Stimulated activated CD8-positive, alpha-beta memory T cell treated with anti-CD3 and anti-CD28 coated beads, Interleukin-4, amount 100 ng/mL, for 24 hours (primary cell): ENCODE measurements around the gene CLASP1.
"Not testable (repeated sequence)": the region's sequence is repeated elsewhere in the genome, so short reads cannot be mapped to it uniquely, and the experiment has no call there.

Experiments
- DNase-seq: peaks from one replicate; pipeline ENCODE4 v3.0.0-alpha.2; 2020; ENCODE audit warnings: low read depth

The CLASP1 gene

GRCh38 chr2:121617042-121617599 lies 32.1 kb downstream of the CLASP1 start:
- DNase-seq, result no peak

GRCh38 chr2:121613774-121614173 lies 35.5 kb downstream of the CLASP1 start:
- DNase-seq, result no peak

DNA sequence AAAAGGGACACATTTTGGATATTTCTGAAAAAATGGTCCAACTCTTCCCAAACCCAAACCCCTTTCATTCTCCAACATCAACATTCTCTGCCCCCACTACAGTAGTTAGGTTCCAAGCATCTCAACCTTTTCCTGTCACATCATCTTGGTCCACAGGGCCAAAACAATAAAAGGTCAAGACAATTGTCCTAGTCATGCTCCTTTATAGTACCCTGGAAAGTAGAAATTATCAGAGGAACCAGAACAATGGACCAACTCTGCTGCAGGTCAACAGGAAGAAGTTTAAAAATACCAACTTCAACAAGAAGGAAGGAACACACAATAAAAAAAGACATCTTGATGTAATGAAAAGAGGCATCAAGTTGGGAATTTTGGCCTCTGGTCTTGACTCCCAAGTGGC lies 36.1 kb downstream of the CLASP1 start:
- no peak for DNase-seq

DNA sequence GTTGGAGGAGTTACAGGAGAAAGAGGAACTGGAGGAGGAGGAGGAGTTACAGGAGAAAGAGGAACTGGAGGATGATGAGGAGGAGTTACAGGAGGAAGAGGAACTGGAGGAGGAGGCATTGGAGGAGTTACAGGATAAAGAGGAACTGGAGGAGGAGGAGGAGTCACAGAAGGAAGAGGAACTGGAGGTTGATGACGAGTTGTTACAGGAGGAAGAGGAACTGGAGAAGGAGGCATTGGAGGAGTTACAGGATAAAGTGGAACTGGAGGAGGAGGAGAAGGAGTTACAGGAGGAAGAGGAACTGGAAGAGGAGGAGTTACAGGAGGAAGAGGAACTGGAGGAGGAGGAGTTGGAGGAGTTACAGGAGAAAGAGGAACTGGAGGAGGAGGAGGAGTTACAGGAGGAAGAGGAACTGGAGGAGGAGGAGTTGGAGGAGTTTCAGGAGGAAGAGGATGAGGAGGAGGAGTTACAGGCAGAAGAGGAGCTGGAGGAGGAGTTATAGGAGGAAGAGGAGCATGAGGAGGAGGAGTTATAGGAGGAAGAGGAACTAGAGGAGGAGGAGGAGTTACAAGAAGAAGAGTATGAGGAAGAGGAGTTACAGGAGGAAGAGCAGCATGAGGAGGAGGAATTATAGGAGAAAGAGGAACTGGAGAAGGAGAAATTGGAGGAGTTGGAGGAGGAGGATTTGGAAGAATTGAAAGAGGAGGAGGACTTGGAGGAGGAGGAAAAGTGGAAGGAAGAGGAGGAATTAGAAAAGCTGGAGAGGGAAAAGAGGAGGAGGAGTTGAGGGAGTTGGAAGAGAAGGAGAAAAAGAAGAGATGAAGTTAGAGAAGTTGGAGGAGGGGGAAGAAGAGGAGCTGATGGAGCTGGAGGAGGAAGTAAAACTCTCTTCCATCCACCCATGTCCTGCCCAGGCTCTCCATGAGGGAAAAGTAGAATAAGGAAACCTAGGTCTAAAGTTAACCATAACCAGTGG lies 37.2 kb downstream of the CLASP1 start:
- no peak for DNase-seq

GRCh38 chr2:121611048-121611649 lies 38.1 kb downstream of the CLASP1 start:
- DNase-seq, result not testable (repeated sequence)

DNA sequence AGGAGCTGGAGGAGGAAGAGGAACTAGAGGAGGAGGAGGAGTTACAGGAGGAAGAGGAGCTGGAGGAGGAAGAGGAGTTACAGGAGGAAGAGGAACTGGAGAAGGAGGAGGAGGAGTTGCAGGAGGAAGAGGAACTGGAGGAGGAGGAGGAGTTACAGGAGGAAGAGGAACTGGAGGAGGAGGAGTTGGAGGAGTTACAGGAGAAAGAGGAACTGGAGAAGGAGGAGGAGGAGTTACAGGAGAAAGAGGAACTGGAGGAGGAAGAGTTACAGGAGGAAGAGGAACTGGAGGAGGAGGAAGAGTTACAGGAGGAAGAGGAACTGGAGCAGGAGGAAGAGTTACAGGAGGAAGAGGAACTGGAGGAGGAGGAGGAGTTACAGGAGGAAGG lies 38.8 kb downstream of the CLASP1 start:
- not testable (repeated sequence) for DNase-seq

GRCh38 chr2:121608967-121609366 lies 40.3 kb downstream of the CLASP1 start:
- DNase-seq, result no peak

GRCh38 chr2:121608367-121608766 lies 40.9 kb downstream of the CLASP1 start:
- DNase-seq, result no peak

DNA sequence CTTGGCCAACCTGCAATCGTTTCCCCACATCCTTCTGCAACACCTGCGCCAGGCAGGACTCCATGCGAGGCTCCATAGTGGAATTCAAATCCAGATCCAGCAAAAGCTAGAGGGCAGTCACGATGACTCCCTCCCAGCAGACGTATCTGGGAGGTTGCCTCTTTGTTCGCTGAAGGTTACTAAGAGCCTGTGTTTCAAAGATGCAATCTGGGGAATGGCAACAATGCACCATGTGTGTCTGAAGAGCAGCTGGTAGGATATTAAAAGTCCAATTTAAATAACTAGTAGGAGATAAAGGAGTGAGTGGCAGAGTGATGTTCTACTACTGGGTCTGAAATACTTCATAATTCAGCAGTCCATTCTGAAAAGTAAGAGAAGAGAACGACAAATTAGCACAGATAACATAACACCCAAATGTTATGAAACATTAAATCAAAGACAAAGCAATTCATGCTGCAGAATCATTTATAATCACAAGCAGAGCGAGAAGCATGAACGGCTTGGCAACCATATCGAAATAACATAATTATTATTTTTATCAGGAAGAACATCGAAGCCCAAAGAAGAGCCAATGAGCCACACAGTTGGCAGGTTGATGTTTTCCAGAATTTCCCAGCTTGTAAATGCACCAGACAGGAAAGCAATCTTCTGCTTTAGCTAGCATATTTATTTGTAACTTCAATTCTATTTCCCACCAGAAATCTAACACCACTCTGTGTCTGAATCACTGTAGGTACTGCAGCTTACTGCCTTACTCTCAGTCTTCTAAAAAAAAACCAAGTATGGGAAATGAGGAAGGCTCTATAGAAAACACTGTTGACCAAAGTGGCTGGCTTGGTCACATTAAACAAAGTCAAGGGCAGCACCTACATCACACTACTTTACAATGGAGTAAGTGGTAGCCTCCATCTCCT lies 43.2 kb downstream of the CLASP1 start:
- DNase-seq, result no peak

- DNase-seq, result no peak
These were observed 46.1 kb downstream of the CLASP1 start for GRCh38 chr2:121603185-121603584.

- DNase-seq, result no peak
These were observed 49.2 kb downstream of the CLASP1 start for GRCh38 chr2:121599963-121600651.

GRCh38 chr2:121598087-121598486 lies 51.2 kb downstream of the CLASP1 start:
- DNase-seq, result no peak

DNA sequence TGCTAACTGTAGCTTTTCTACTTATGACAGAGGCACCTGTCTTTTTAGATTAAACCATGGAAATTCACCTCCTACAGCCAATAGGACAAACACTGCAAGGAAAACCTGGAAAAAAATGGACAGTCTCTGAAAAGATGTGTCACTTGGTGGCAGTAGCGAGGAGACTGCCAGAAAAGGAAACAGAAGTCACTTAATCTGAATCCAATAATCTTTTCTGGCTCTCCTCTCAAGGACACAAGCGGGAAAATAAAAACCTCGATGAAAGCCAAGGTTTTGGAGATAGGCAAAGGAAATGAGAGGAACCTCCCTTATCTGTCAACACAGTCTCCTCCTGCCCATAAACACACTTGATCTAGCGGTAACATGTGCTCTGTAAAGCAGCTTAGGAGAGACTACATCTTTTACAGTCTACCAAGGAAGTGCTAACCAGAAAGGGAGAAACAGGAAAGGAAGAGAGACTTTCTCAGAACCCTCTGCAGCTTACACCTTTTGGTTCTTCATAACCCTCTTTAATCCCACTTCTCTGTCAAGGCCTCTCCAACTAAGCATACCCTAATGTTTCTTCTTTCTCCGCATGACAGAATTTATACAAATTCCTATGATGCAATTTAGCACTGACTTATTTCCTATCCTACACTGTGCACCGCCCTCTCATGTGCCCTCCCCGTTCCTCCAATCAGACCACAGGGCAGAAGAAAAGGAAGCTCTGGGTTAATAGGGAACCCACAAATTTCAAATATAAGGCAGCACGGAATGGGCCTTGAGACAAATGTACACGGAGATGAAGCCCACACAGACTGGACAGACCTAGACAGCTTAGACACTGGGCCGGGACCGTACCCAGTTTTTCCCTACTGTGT lies 52.8 kb downstream of the CLASP1 start:
- DNase-seq, result no peak

- no peak for DNase-seq
These were observed 54.0 kb downstream of the CLASP1 start for GRCh38 chr2:121595012-121595891.

- DNase-seq, result no peak
These were observed 58.1 kb downstream of the CLASP1 start for GRCh38 chr2:121591199-121591598.

GRCh38 chr2:121588357-121588756 lies 60.9 kb downstream of the CLASP1 start:
- no peak for DNase-seq

- no peak for DNase-seq
These were observed 62.1 kb downstream of the CLASP1 start for GRCh38 chr2:121587131-121587530.

- DNase-seq, result no peak
These were observed 64.5 kb downstream of the CLASP1 start for GRCh38 chr2:121584741-121585140.

- DNase-seq, result no peak
These were observed 65.7 kb downstream of the CLASP1 start for GRCh38 chr2:121583555-121583954.
